Muscle of arm (tissue), 12 donors: ENCODE data around the gene ANKRD6. TPM values are rescaled to one million over a fixed set of nuclear protein-coding genes. Genes with fewer than 3 reads are reported as not detected.
"Not testable (repeated sequence)": the region's sequence is repeated elsewhere in the genome, so short reads cannot be mapped to it uniquely, and the experiment has no call there.

Source experiments
- DNase-seq: peaks from one replicate; pipeline ENCODE4 v3.0.0-alpha.2; 2013
- polyA plus RNA-seq, 12 donors: library from polyadenylated mRNA; unstranded; fragments of 120-200 nt; gene quantifications; one replicate each; pipeline ENCODE4 v1.2.1, GENCODE V29; 2013; ENCODE audit not compliant: insufficient read length in 12 of 12

The ANKRD6 gene
- polyA plus RNA-seq, 12 donors: 4.2 to 22.3 (median 8.6) TPM; not detected in 1

GRCh38 chr6:89596056-89596455, 163.1 kb downstream of the ANKRD6 start:
- no peak for DNase-seq

- no peak for DNase-seq
These were observed 163.5 kb downstream of the ANKRD6 start for GRCh38 chr6:89596484-89596883.

DNA sequence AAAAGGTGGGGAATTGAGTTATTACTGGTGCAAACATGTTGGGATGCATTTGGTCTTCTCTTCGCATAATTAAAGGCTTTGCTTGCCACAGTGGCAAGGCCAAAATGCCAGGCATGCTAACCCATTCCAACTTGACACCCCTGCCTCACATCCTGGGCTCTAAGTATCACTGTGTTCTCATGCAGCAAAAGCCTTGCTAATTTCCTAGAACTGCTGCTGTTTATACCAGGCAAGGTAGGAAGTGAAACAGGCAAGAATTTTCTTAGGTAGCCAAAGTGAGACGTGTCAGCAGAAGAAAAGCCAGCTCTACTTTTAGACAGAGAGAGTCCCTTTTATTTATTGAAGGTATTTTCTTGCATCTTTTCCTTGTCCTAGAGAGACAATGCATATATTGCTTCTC, 164.4 kb downstream of the ANKRD6 start:
- no peak for DNase-seq

DNA sequence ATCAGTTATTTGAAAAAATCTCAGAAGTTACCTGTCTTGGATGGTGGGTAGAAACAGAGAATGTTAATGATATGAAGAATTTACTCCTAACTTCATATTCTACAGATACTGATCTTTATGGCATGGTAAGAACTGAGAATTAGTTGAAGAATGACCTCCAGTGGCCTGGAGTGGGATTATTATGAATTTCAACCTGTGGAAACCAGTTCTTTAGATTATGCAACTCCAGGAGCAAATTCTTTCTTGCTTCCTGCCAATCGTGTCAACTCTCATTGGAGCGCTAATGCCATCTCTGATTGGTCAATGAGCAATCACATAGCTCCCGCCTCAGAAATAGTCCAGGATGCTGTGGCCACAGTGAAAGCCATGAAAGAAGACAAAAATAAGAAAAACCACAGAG, 165.0 kb downstream of the ANKRD6 start:
- DNase-seq: peak; percentile 25

DNA sequence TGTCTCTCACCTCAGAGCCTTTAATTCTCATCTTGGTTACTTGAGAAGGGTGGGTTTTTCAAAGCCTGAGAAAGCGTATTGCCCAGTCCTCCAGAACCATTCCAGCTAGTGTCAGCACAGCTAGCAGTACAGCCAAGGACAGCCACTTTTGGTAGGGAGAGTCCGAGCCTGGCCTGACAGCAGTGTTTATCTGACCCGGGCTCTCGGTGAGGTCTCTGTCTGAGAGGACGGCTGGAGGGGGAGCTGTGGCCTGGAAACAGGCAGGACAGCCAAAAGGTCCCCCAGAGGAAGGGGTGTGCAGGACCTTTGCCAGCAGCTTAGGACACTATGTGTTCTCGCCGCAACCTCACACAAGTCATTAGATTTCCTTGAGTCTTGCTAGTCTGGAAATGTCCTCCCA, 166.8 kb downstream of the ANKRD6 start:
- no peak for DNase-seq

DNA sequence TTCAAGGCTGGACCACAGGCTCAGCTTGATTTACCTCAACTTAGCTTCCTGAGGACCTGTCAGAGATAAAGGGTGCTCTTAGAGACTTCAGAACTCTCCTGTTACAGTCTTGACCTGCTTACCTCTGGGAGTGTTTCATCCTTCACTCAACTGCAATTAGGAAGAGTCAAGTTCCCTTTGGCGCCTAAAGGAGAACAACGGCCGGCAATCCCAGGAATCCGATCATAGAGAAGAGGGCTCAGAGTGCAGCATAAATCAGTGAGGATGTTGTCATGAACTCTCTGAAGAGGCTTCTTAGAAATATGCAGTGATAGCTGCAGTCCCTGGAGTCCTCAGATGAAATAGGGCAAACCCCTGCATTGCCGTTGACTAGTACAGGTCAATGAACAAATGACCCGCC, 169.2 kb downstream of the ANKRD6 start:
- DNase-seq: no peak

- no peak for DNase-seq
These were observed 171.7 kb downstream of the ANKRD6 start for GRCh38 chr6:89604653-89605052.

DNA sequence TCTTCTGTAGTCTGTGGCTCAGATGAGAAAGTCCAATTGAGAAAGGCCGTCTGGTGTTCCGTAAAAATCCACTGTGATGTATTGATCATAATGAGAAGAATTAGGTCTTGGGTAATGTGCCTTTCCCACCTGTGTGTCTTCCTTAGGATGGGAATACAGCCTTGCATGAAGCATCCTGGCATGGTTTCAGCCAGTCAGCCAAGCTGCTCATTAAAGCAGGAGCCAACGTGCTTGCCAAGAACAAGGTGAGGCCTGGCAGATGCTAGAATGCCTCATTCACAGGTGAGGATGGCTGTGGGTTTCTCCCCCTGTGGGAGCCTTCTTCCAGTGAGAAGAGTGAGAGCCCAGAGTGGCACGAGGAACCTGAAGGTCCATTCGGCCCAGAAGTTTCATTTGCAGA, 172.9 kb downstream of the ANKRD6 start:
- no peak for DNase-seq

- peak; percentile 7 for DNase-seq
These were observed 177.2 kb downstream of the ANKRD6 start for GRCh38 chr6:89610149-89610642.

DNA sequence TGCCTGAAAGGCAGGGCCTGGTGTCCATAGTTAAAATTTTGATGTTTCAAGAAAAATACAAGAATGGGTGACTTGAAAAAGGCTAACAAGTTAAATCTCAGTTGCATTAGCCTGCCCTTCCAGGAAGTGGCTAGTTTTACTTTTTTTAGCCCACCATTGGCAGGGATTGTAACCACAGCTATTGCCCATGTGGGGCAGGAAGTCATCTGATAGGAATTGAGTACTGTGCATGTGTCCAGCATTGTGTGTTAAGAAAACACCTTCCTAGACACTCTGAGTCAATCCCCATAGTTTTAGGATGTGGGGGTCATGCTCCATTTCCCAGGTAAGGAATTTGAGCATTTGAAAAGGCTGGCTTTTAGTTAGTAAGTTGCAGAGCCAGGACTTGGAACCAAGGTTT, 178.7 kb downstream of the ANKRD6 start:
- no peak for DNase-seq

- no peak for DNase-seq
These were observed 179.2 kb downstream of the ANKRD6 start for GRCh38 chr6:89612121-89612520.

DNA sequence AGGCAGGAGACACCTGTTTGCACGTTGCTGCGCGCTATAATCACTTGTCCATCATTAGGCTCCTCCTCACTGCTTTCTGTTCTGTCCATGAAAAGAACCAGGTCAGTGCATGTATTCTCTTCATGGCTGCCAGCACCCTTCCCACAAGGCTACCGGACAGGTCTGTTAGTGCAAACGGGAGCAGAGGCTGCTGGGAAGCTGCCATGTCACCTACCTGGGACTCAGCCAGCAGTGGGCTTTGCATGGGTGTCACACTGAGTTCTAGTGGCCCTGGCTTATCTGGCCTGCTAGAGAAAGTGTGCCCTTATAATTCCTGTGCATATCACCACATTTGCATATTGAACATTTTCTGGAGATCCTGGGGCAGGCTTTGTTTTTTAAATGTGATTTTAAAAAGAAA, 180.8 kb downstream of the ANKRD6 start:
- no peak for DNase-seq

DNA sequence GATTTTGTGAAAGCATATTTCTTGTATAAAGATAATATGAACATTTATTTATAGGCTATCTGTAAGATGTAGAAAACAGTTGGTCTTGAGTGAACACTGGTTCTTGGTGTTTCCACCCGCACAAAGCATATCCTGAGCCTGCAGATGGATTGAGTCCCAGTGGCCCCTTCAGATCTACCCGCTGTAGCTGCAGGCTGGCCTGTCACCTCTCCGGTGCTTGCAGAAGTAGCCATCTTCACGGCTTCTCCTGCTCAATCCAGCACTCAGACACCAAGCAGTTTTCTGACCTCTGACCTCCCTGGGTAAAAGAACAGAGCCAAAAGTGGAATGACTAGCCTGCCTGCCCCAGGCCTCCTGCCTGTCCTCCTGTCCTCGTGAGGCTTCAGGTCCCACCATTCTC, 182.9 kb downstream of the ANKRD6 start:
- DNase-seq: no peak

GRCh38 chr6:89616531-89616930, 183.6 kb downstream of the ANKRD6 start:
- DNase-seq: no peak

DNA sequence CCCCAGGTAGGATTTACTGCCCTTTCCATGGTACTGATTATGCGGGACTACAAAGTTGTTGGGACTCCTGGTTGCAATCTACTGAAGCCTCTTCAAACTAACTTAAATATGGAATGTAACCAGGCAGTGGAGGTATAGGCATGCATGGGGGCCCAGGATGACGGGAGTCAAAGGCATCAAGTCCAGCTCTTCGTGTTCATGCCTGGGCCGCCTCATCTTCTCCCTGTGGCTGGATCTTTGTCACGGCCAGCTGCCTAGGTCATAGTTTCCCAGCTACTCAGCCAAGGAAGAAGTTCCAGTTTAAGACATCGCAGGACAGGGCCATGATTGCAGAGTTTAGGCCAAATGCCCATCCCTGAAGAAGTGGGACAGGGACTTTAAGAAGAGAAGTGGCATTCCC, 185.1 kb downstream of the ANKRD6 start:
- DNase-seq: no peak

- no peak for DNase-seq
These were observed 186.6 kb downstream of the ANKRD6 start for GRCh38 chr6:89619567-89619966.

DNA sequence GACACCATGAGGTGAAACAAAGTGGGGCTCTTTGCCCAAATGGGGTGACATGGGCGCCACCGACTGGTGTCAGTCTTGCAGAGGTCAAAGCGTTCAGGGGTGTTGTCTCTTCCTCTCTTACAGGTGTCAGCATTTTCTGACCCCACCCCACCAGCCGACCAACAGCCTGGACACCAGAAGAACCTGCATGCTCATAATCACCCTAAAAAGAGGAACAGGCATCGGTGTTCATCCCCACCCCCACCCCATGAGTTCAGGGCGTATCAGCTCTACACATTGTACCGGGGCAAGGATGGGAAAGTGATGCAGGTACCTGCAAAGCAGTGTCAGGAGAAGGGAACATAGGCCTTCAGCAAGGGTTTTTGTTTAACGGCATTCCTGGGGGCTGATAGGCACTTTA, 190.8 kb downstream of the ANKRD6 start:
- no peak for DNase-seq

DNA sequence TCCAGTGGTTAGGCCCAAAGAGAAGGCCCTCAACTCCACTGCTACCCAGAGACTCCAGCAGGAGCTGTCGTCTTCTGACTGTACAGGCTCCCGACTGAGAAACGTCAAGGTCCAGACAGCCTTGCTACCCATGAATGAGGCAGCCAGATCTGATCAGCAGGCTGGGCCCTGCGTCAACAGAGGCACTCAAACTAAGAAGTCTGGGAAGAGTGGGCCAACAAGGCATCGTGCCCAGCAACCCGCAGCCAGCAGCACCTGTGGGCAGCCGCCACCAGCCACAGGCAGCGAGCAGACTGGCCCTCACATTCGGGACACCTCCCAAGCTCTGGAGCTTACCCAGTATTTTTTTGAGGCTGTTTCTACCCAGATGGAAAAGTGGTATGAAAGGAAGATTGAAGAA, 197.5 kb downstream of the ANKRD6 start:
- no peak for DNase-seq

- DNase-seq: not testable (repeated sequence)
These were observed 203.5 kb downstream of the ANKRD6 start for GRCh38 chr6:89636412-89636811.

DNA sequence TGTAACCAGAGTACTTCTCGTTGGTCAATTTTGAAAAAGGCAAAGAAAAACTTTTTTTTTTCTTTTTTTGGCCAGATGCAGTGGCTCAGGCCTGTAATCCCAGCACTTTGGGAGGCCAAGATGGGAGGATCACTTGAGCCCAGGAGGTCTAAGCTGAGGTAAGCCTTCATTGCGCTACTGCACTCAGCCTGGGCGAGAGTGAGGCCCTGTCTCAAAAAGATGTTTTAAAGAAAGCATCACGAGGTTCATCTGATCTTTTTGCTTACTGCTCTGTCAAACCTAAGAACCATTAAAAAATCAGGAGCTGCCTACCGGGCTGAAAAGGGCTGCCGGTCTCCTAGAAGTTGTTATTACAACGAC, 205.0 kb downstream of the ANKRD6 start:
- no peak for DNase-seq

GRCh38 chr6:89638320-89639195, 205.6 kb downstream of the ANKRD6 start, which contains the start of gene LYRM2:
LYRM2 (minus strand) TSS chr6:89638747; CDS start chr6:89638716, 31 bp downstream.
- peak; percentile 96 for DNase-seq

DNA sequence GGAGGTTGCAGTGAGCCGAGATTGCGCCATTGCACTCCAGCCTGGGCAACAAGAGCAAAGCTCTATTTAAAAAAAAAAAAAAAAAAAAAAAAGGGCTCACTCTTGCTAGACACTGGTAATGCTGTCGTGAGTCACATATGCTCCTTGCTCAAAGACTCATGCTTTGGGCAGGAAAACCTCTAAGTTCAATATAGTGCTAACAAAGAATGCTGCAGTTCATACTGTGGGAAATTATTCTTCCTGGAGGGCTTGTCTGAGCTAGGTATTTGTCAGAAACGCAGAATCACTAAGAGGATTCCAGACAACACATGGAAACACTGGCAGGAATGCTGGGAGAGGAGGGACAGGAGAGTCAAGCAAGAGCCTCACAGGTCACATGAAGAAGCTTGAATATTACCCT, 207.9 kb downstream of the ANKRD6 start:
- no peak for DNase-seq

GRCh38 chr6:89641581-89641980, 208.6 kb downstream of the ANKRD6 start:
- DNase-seq: not testable (repeated sequence)

DNA sequence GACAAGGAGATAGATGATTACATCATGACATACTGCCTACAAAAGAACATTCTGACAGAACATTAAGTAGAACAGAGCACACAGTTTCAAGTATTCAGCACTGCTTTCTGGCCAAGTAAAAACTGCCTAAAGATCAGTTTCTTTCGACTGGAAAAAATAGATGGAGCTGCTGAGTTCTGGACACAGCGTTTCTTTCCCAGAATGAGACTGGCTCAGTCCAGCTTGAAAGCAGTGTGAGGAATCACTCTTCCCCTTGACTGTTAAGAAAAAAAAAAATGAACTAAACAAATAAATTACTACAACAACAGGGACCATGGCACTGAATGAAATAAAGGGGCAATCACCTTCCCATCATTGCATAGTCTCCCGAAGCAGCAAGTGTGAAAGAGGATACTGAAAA, 210.0 kb downstream of the ANKRD6 start:
- no peak for DNase-seq
